Fibroblast of villous mesenchyme (primary cell): ENCODE measurements around the gene SPATA2. TPM values are rescaled to one million over a fixed set of nuclear protein-coding genes. Genes with fewer than 3 reads are reported as not detected.
"Not testable (repeated sequence)": the region's sequence is repeated elsewhere in the genome, so short reads cannot be mapped to it uniquely, and the experiment has no call there.

ENCODE experiments used
- DNase-seq: peaks from one replicate; pipeline ENCODE4 v3.0.0-alpha.2; 2010; ENCODE audit warnings: low read depth
- H3K4me3 ChIP-seq: 2 replicates; pipeline ENCODE4 v1.5.1; 2011; ENCODE audit warnings: low read depth, mild to moderate bottlenecking, low read length
- CTCF ChIP-seq: IDR thresholded peaks from 2 replicates; pipeline ENCODE4 v1.5.1; 2012; ENCODE audit warnings: low read depth, mild to moderate bottlenecking, low read length; ENCODE audit not compliant: insufficient read depth
- total RNA-seq: library from RNA; depleted of rRNA; stranded (reverse); fragments of >200 nt; gene quantifications from 2 replicates; pipeline ENCODE4 v1.2.3, GENCODE V29; 2012

SPATA2 gene
- total RNA-seq, 1 donor, result 3.9 TPM

GRCh38 chr20:49901588-49901987, 13.7 kb downstream of the SPATA2 start:
- no peak for DNase-seq
- no peak for TF ChIP-seq CTCF
- H3K4me3 ChIP-seq, result no peak overlapping the region

- no peak overlapping the region for H3K4me3 ChIP-seq
- no peak for TF ChIP-seq CTCF
- no peak for DNase-seq
Measured at GRCh38 chr20:49899541-49900383, 15.6 kb downstream of the SPATA2 start.

- TF ChIP-seq CTCF, result no peak
- no peak overlapping the region for H3K4me3 ChIP-seq
- DNase-seq, result peak; percentile 55
Measured at GRCh38 chr20:49896204-49896603, 19.1 kb downstream of the SPATA2 start.

GRCh38 chr20:49895474-49896093, 19.7 kb downstream of the SPATA2 start:
- not testable (repeated sequence) for H3K4me3 ChIP-seq, DNase-seq

- H3K4me3 ChIP-seq, result no peak overlapping the region
- no peak for TF ChIP-seq CTCF
- DNase-seq, result no peak
Measured at GRCh38 chr20:49894073-49894470, 21.3 kb downstream of the SPATA2 start.

- no peak overlapping the region for H3K4me3 ChIP-seq
Measured at GRCh38 chr20:49893242-49894072, 21.9 kb downstream of the SPATA2 start.

More at GRCh38 chr20:49893242-49894072, 21.9 kb downstream of the SPATA2 start:
- peak; percentile 37 for DNase-seq
- no peak for TF ChIP-seq CTCF
